Chondrocyte (in vitro differentiated cells): ENCODE results near the gene OSR1. TPM values are rescaled to one million over a fixed set of nuclear protein-coding genes. Genes with fewer than 3 reads are reported as not detected.
A peak's percentile ranks its signal among the peaks of the same experiment; 100 is the strongest.

Experiments
- DNase-seq: peaks from one replicate; pipeline ENCODE4 v3.0.0; 2021; ENCODE audit warnings: mixed read lengths, low spot score
- H3K27ac Mint-ChIP-seq: one replicate; pipeline ENCODE4 v1.8.0; 2021; ENCODE audit warnings: mild to moderate bottlenecking, moderate library complexity, mixed read lengths; ENCODE audit not compliant: unreplicated experiment
- H3K27me3 Mint-ChIP-seq: 2 replicates; pipeline ENCODE4 v1.8.0; 2021; ENCODE audit warnings: low read depth, mixed read lengths
- H3K36me3 Mint-ChIP-seq: 2 replicates; pipeline ENCODE4 v1.8.0; 2021; ENCODE audit warnings: low read depth, mixed read lengths
- H3K4me1 Mint-ChIP-seq: 2 replicates; pipeline ENCODE4 v1.8.0; 2021; ENCODE audit warnings: low read depth, mild to moderate bottlenecking, mixed read lengths
- H3K4me3 Mint-ChIP-seq: one replicate; pipeline ENCODE4 v1.8.0; 2021; ENCODE audit warnings: mild to moderate bottlenecking, moderate library complexity, mixed read lengths; ENCODE audit not compliant: unreplicated experiment
- H3K9me3 Mint-ChIP-seq: 2 replicates; pipeline ENCODE4 v1.8.0; 2021; ENCODE audit warnings: low read depth, mixed read lengths
- CTCF ChIP-seq: fragments of 200-600 bp; sonication (generic); IDR thresholded peaks from 2 replicates; pipeline ENCODE4 v1.5.0; 2021; ENCODE audit warnings: antibody characterized with exemption, mild to moderate bottlenecking, moderate library complexity
- total RNA-seq: library from RNA; stranded (reverse); gene quantifications from 3 replicates; pipeline ENCODE4 v1.2.1, GENCODE V29; 2021

The OSR1 gene
- total RNA-seq, 1 donor from 2014 or later: 34.5 TPM

GRCh38 chr2:19347619-19348562 is 10.5 kb downstream of the OSR1 start:
- peak overlapping the region; percentile 99 for H3K27ac Mint-ChIP-seq
- DNase-seq: peak; percentile 96
- TF ChIP-seq CTCF: peak; percentile 18
- peaks cover 20% of the 10 kb centered on the region for H3K4me1 Mint-ChIP-seq
- peaks cover 7% of the 10 kb centered on the region for H3K36me3 Mint-ChIP-seq
- H3K9me3 Mint-ChIP-seq: no peaks in the 10 kb centered on the region
- peak overlapping the region; percentile 94 for H3K4me3 Mint-ChIP-seq
- H3K27me3 Mint-ChIP-seq: no peaks in the 10 kb centered on the region

- Mint-ChIP-seq H3K9me3 (no peaks in the 10 kb centered on the region), H3K4me1 (peaks cover 16% of the 10 kb centered on the region), H3K4me3 (peak overlapping the region; percentile 94), H3K27me3 (no peaks in the 10 kb centered on the region), H3K36me3 (peaks cover 3% of the 10 kb centered on the region), H3K27ac (peak overlapping the region; percentile 99)
- no peak for DNase-seq
- no peak for TF ChIP-seq CTCF
Observed at GRCh38 chr2:19346983-19347618, 11.3 kb downstream of the OSR1 start.

GRCh38 chr2:19337742-19338141 is 20.7 kb downstream of the OSR1 start:
- Mint-ChIP-seq H3K4me1 (no peaks in the 10 kb centered on the region), H3K27me3 (no peaks in the 10 kb centered on the region), H3K9me3 (no peaks in the 10 kb centered on the region), H3K36me3 (peaks cover 4% of the 10 kb centered on the region), H3K4me3 (no peak overlapping the region), H3K27ac (no peak overlapping the region)
- DNase-seq: no peak
- no peak for TF ChIP-seq CTCF

- no peak for TF ChIP-seq CTCF
- peaks cover 4% of the 10 kb centered on the region for H3K36me3 Mint-ChIP-seq
Observed at GRCh38 chr2:19337202-19337601, 21.2 kb downstream of the OSR1 start.

GRCh38 chr2:19336781-19337180 is 21.6 kb downstream of the OSR1 start:
- Mint-ChIP-seq H3K4me3 (no peak overlapping the region), H3K4me1 (no peaks in the 10 kb centered on the region), H3K9me3 (no peaks in the 10 kb centered on the region), H3K27ac (no peak overlapping the region), H3K36me3 (peaks cover 4% of the 10 kb centered on the region), H3K27me3 (no peaks in the 10 kb centered on the region)
- no peak for DNase-seq
- no peak for TF ChIP-seq CTCF

More at GRCh38 chr2:19337202-19337601, 21.2 kb downstream of the OSR1 start:
- no peak for DNase-seq
- H3K27me3 Mint-ChIP-seq: no peaks in the 10 kb centered on the region
- H3K9me3 Mint-ChIP-seq: no peaks in the 10 kb centered on the region
- H3K4me3 Mint-ChIP-seq: no peak overlapping the region
- H3K27ac Mint-ChIP-seq: no peak overlapping the region
- H3K4me1 Mint-ChIP-seq: no peaks in the 10 kb centered on the region
